Measurements from ENCODE around the gene DLX6.

DLX6 gene

DNA sequence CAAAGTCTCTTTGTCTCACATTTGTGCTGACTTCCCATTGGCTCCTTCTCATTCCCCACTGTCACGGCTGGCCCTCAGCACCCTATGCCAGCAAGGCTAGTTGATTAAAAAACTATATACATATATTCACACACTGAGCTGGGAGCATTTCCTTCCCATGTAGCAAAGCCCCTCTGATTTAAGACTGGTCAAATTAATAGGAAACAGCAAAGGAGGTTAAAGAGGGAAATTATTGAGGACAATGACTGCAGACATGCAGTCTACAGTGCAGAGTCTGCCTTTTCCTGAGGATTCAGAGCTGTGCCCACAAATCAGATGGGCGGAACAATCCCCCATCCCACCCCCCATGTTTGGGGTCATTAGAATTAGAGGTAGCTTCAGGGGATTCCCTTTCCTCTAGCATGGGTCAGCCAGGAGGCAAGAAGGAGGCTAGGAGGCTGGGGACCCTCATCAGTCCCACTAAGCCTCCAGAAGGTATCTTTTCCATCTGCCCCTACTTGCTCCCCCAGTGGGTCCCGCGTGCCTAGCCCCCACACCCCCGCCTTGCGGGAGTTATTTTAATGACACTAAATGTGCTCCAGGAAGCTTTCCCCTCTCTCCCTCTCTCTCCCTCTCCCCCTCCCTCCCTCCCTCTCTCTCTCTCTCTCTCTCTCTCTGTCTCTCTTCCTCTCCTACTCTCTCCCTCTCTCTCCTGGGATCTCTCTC, 9.8 kb upstream of the DLX6 start:
- TF ChIP-seq CTCF (conservative IDR thresholded peaks at IDR 0.05; ENCODE audit: control insufficient read depth, insufficient read depth, low read depth, low read length): no peak
- DNase-seq (ENCODE audit: low read depth): no peak
- H3K4me3 ChIP-seq (ENCODE audit: control insufficient read depth, low read depth, low read length): no peak overlapping the region

DNA sequence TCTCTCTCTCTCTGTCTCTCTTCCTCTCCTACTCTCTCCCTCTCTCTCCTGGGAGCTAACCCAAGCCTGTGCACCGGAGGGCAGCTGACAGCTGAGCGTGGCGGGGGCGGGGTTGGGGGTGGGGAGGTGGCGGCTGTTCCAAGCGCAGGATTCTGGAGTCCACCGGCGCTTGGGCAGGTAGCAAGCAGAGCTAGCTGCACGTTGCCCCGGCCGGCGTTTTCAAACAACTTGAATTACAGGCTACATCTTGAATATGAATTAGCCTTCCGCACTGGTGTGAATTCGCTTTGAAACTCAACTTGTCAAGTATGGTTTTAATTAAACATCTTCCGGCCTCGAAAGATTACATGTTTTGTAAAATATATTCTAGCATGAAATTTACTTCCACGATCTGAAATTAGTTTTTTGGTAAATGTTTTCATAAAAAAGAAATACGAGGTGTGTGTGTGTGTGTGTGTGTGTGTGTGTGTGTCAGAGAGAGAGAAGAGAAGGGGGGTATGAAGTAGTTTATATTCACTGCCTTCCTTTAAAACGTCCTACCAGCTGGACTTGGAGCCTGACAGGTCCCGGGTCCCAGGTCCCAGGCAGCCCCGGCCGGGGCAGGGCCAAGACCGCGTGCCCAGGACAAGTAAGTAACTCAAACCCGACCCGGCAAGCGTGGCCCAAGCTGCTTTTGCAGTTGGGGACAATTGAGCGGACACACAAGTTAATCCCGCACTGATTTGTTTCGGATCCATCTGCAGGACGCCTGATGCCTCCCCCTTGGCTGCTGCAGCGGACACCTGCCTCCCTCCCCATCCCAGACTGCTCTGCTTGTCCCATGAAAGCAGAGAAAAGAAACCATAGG, 9.0 kb upstream of the DLX6 start:
- DNase-seq (ENCODE audit: low read depth): no peak
- H3K4me3 ChIP-seq (ENCODE audit: control insufficient read depth, low read depth, low read length): no peak overlapping the region
- no peak for TF ChIP-seq CTCF (conservative IDR thresholded peaks at IDR 0.05; ENCODE audit: control insufficient read depth, insufficient read depth, low read depth, low read length)

DNA sequence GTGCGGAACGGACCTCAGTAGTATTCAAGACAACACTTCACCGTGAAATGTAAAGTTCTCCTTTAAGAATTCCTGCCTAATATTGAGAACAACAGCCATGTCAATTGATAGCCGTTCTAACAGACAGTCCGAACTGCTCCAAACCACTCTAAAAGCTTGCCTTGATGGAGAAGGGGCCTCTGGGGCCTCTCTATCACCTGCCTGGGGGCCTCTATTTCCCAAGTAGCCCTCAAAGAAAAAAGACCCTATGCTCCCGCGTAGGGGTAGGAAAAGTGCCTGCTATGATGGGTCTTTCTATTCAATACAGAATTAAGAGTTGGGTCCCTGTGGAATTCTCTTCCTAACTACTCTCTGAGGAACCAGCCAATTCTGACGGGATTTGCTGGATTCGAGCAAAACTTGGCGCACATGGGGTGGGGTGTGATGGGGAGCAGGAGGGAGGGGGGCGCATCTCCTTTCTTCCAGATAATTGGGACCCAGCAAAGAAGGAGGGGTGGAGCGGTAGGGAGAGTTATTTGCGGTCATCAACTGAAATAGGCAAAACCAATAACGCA, 8.3 kb upstream of the DLX6 start:
- no peak for TF ChIP-seq CTCF (conservative IDR thresholded peaks at IDR 0.05; ENCODE audit: control insufficient read depth, insufficient read depth, low read depth, low read length)
- no peak overlapping the region for H3K4me3 ChIP-seq (ENCODE audit: control insufficient read depth, low read depth, low read length)
- no peak for DNase-seq (ENCODE audit: low read depth)

DNA sequence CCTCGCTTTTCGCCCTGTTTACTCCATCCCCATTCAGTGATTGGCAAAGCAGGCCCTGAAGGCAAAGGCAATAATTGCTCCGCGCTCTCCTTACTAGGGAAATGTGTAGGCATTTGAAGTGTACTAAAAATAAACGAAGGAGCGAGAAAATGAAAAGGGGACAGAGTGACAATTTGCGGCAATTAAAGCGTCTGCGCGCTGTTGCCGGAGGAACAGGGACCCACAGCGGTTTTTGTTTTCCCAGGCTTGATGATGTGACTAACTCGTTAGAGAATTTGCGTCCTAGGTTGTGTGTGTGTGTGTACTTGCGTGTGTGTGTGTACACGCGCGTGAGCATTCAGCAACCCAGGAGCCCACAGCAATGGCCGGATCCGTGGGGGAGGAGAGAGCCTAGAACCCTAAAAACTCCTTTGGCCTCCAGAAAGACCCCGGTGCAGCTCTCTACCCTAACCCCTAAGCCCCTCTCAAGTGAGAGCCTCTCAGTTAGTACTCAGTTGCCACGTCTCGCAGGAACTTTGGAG, 7.8 kb upstream of the DLX6 start:
- H3K4me3 ChIP-seq (ENCODE audit: control insufficient read depth, low read depth, low read length): no peak overlapping the region
- DNase-seq (ENCODE audit: low read depth): no peak
- TF ChIP-seq CTCF (conservative IDR thresholded peaks at IDR 0.05; ENCODE audit: control insufficient read depth, insufficient read depth, low read depth, low read length): no peak

DNA sequence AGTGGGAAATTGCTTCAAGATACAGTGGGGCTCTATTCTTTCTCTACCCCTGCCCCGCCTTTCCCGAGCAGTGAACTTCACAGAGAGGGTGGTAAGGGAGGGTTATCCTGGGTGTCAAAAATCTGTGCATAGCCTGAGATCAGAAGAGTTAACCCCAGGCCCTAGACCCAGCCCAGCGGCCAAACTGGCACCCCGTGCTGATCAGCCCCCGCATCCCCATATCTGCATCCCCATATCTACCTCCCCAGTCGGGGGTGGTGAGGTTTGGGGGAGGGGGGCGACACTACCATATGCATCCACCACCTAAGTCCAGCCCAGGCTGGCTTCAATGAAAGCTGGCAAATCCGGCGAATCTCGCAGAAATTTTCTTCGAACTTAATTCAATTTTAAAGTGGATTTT, 7.0 kb upstream of the DLX6 start:
- no peak overlapping the region for H3K4me3 ChIP-seq (ENCODE audit: control insufficient read depth, low read depth, low read length)
- TF ChIP-seq CTCF (conservative IDR thresholded peaks at IDR 0.05; ENCODE audit: control insufficient read depth, insufficient read depth, low read depth, low read length): no peak
- no peak for DNase-seq (ENCODE audit: low read depth)

DNA sequence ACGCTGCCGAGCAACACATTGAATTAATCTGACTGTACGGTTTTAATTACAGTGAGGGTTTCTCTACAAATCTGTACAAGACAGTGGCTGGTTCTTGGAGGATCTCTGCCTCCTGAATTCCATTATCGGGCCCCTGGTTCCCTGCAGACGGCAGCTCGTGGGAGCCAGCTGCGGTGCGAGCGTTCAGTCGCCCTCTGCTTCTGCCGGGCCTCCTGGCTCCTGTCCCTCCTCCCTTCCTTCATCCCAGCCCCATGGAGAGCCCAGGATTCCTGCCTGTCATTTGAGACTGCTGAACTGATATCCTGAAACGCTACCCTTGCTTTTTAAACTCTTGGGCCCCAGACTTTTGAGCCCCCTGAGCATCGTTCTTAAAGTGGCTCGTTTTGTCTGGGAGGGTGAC, 6.6 kb upstream of the DLX6 start:
- no peak overlapping the region for H3K4me3 ChIP-seq (ENCODE audit: control insufficient read depth, low read depth, low read length)
- DNase-seq (ENCODE audit: low read depth): no peak
- TF ChIP-seq CTCF (conservative IDR thresholded peaks at IDR 0.05; ENCODE audit: control insufficient read depth, insufficient read depth, low read depth, low read length): no peak
